Measurements from ENCODE around the gene PIH1D1. TPM values are rescaled to one million over a fixed set of nuclear protein-coding genes. Genes with fewer than 3 reads are reported as not detected.

Gene PIH1D1
- total RNA-seq, 1 donor from 2014 or later = 138 TPM

DNA sequence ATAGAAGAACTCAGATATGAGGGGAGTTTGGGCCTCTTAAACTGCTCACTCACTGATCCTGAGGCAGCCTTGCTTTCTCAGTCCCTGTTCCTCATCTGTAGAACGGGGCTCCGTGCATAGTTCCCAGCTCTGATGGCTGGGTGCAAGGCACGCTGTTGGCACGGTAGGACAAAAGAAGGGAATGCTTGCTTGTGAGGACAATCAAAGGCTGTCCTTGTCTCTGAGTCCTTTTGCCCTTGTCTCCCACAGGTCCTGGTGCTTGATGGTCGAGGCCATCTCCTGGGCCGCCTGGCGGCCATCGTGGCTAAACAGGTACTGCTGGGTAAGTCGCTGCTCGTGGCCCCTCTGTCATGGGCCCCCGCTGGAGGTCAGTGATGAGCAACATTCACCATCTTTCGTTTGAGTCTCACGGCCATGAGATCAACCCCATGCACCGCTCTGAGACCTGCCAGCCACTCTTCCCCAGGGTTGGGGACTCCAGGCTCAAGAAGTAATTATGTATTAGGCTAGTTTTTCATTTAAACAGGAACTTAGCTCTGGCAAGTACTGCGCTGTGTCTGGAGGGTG is 38.1 kb upstream of the PIH1D1 start:
- intact Hi-C loops (cut with micrococcal nuclease) = no loop called here
- H3K27me3 Mint-ChIP-seq (ENCODE audit: low read depth) = no peaks in the 10 kb centered on the region
- peaks cover 27% of the 10 kb centered on the region for H3K4me1 Mint-ChIP-seq (ENCODE audit: low read depth)
- peak overlapping the region; percentile 93 for H3K4me3 Mint-ChIP-seq (ENCODE audit: low read depth)
- peaks cover 75% of the 10 kb centered on the region for H3K36me3 Mint-ChIP-seq (ENCODE audit: low read depth)
- no peaks in the 10 kb centered on the region for H3K9me3 Mint-ChIP-seq
- DNase-seq (ENCODE audit: low spot score) = no peak
- peak overlapping the region; percentile 88 for H3K27ac Mint-ChIP-seq

DNA sequence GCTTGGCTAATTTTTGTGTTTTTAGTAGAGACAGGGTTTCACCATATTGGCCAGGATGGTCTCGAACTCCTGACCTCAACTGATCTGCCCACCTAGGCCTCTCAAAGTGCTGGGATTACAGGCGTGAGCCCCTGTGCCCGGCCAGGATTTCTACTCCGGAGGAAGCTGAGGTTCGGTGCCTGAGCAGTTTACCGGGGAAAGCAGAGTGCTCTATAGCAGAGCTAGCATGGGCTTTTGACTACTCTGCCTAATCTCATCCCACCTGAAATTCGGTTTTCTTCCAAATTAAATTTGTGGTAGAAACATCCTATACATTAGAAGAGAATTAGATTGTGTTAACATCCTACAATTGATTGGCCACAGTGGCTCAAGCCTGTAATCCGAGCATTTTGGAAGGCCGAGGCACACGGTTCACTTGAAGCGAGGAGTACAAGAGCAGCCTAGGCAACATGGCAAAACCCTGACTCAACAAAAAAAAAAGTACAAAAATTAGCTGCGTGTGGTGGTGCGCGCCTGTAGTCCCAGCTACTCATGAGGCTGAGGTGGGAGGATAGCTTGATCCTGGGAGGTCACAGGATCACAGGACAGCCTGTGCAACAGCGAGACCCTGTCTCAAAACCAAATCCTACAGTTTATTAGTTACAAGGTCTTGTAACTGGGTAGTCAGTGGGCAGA is 37.4 kb upstream of the PIH1D1 start:
- peak overlapping the region; percentile 93 for H3K4me3 Mint-ChIP-seq (ENCODE audit: low read depth)
- no peak for DNase-seq (ENCODE audit: low spot score)
- intact Hi-C loops (cut with micrococcal nuclease) = no loop called here
- H3K27ac Mint-ChIP-seq = peak overlapping the region; percentile 88
- H3K9me3 Mint-ChIP-seq = no peaks in the 10 kb centered on the region
- H3K36me3 Mint-ChIP-seq (ENCODE audit: low read depth) = peaks cover 78% of the 10 kb centered on the region
- peaks cover 27% of the 10 kb centered on the region for H3K4me1 Mint-ChIP-seq (ENCODE audit: low read depth)
- no peaks in the 10 kb centered on the region for H3K27me3 Mint-ChIP-seq (ENCODE audit: low read depth)

DNA sequence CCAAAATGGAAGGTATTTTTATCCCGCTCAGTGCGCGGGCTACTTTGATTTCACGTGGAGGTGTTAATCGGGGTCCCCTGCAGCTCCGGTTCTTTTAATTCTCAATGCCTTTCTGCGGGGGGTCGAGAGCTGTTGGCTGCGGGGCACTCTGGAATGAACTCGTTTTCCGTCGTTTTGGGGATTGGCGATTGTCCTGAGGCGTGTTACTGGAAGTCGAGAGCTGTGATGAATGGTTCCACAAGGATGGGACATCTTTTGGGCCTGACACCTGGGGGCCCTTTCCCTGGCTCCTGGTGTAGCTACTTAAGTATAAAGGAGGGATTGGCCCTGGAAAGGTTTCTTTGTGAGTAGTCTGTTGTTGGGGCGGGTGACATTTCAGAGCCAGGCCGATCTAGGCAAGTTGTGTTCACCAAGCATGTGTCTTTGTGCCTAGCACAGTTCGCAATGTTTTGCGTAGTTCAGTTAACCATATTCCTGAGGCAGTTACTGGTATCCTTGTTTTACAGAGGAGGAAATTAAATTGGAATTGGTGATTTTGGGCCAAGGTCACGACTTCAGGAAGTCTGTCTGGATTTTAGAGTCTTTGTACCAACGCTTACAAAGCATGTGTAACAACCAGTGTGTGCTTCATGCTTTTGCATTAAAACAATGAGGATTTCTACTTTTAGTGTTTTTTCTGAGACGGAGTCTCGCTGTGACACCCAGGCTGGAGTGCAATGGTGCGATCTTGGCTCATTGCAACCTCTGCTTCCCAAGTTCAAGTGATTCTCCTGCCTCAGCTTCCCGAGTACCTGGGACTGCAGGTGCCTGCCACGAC is 36.6 kb upstream of the PIH1D1 start:
- peak overlapping the region; percentile 93 for H3K4me3 Mint-ChIP-seq (ENCODE audit: low read depth)
- intact Hi-C loops (cut with micrococcal nuclease) = no loop called here

DNA sequence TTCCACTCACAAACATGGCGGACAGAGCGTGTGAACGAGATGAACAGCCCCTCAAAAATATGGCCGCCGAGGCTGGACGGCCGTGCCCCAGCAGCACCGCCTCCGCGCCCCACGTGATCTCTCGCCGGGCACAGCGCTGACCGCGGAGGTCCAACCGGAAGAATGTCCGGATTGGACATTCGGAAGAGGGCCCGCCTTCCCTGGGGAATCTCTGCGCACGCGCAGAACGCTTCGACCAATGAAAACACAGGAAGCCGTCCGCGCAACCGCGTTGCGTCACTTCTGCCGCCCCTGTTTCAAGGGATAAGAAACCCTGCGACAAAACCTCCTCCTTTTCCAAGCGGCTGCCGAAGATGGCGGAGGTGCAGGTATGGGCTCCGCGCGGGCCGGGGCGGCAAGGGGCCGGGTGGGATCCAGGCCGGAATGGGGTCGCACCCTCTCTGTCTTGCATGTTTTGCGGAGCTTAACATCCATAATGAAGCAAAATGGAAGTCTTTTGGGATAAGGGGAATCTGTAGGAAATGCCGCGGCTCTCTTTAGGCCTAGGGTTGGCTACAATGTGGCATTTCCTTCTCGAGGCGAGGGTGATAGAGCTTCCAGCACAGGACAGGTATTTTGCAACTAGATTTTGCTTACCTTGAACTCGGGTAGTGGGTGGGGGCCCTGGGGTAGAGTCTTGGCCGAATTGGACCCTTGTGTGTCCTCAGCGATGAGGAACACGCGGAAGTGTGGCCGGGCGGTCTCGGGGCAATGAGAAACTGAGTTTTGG is 35.8 kb upstream of the PIH1D1 start, which contains the start of gene RPL13A:
Gene RPL13A, plus strand, starts transcription at position 332 of the 769 bp plus-strand sequence. Its CDS starts 22 bp downstream, at position 354.
- Mint-ChIP-seq H3K4me1 (ENCODE audit: low read depth) (peaks cover 20% of the 10 kb centered on the region), H3K36me3 (ENCODE audit: low read depth) (peaks cover 73% of the 10 kb centered on the region), H3K9me3 (no peaks in the 10 kb centered on the region), H3K27me3 (ENCODE audit: low read depth) (no peaks in the 10 kb centered on the region), H3K27ac (peak within 1 kb of the TSS; percentile 88), H3K4me3 (ENCODE audit: low read depth) (peak within 1 kb of the TSS; percentile 93)
- intact Hi-C loops (cut with micrococcal nuclease) = loop anchor here (1.0 kb wide), 1 partner anchor 9 kb away; the partner anchor contains the start of gene RPS11
- DNase-seq (ENCODE audit: low spot score) = peak; percentile 100

More for the DNA sequence above, 36.6 kb upstream of the PIH1D1 start:
- Mint-ChIP-seq H3K27me3 (ENCODE audit: low read depth) (no peaks in the 10 kb centered on the region), H3K4me1 (ENCODE audit: low read depth) (peaks cover 27% of the 10 kb centered on the region), H3K36me3 (ENCODE audit: low read depth) (peaks cover 81% of the 10 kb centered on the region), H3K9me3 (no peaks in the 10 kb centered on the region), H3K27ac (peak overlapping the region; percentile 88)
- no peak for DNase-seq (ENCODE audit: low spot score)

DNA sequence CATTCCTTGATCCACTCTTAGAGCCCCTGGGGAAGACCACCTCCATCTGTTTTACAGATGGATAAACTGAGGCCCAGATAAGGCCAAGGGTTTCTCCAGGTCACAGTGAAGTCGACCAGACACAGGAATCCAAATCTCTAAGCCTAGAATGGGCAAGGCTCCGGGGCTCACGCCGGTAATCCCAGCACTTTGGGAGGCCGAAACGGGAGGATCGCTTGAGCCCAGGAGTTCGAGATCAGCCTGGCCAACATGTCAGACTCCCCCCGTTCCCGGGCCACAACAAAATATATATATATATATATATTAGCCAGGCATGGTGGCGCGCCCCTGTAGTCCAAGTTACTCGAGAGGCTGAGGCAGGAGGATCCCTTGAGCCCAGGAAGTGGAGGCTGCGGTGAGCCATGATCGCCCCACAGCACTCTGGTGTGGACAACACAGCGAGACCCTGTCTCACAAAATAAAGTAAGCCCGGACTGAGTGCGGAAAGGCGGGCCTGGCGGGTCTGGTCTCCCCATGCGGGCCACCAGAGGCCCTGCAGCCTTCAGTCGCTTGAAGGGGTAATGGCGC is 35.2 kb upstream of the PIH1D1 start:
- DNase-seq (ENCODE audit: low spot score) = no peak
- Mint-ChIP-seq H3K4me1 (ENCODE audit: low read depth) (peaks cover 20% of the 10 kb centered on the region), H3K9me3 (no peaks in the 10 kb centered on the region), H3K27ac (peak overlapping the region; percentile 88), H3K27me3 (ENCODE audit: low read depth) (no peaks in the 10 kb centered on the region), H3K36me3 (ENCODE audit: low read depth) (peaks cover 68% of the 10 kb centered on the region), H3K4me3 (ENCODE audit: low read depth) (peak overlapping the region; percentile 93)
- intact Hi-C loops (cut with micrococcal nuclease) = loop anchor here (1.0 kb wide), 1 partner anchor 10 kb away; the partner anchor contains the start of gene RPS11

DNA sequence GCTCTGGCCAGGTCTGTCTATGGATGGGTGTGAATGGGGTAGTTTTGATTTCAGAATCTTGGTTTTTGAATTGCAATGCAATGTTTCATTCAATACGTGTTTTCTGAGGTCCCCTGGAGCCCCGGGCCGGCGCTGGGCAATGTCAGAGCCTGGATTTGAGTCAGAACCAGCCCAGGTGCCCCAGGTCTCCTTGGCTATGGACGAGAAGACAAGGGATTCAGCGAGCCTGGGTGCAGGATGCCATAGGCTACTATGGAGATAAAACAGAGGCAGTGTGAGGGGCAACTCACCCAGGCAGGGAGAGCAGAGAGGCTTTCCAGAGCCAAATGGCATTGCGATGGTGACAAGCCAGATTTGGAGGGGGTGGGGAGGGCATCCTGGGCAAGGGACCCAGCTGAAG is 34.6 kb upstream of the PIH1D1 start:
- Mint-ChIP-seq H3K27ac (peak overlapping the region; percentile 78), H3K4me1 (ENCODE audit: low read depth) (peaks cover 20% of the 10 kb centered on the region), H3K9me3 (no peaks in the 10 kb centered on the region), H3K36me3 (ENCODE audit: low read depth) (peaks cover 65% of the 10 kb centered on the region), H3K27me3 (ENCODE audit: low read depth) (no peaks in the 10 kb centered on the region), H3K4me3 (ENCODE audit: low read depth) (peak overlapping the region; percentile 30)
- intact Hi-C loops (cut with micrococcal nuclease) = no loop called here
- no peak for DNase-seq (ENCODE audit: low spot score)

DNA sequence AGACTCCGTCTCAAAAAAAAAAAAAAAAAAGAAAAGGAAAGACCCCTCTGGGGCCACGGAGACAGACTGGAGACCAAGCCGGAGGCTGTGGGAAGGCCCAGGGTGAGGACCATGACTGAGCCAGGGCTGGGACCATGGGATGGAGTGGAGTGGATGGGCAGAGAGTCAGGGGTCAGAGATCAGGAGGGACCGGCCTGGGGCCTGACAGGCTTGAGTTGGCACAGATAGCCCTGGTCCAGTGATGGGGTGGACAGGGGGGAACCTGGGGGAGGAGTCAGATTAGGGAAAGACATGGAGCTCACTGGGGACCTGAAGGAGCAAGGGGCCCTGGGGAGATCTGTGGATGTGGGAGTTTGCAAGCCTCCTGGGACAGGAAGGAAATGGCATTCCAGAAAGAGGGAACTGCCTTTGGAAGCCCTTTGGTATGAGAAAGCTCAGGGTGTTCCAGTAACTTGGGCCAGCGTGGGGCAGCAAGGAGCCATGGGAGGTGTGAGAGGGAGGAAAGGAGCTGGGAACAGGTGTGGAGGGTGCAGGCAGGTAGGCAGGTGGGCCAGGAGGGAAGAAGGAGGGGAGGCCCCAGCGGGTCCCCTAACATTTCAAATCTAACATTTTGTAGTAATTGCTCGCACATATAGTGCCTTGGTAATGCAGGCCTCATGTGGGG is 29.5 kb upstream of the PIH1D1 start:
- intact Hi-C loops (cut with micrococcal nuclease) = no loop called here
- H3K27ac Mint-ChIP-seq = peak overlapping the region; percentile 28
- peaks cover 8% of the 10 kb centered on the region for H3K4me1 Mint-ChIP-seq (ENCODE audit: low read depth)
- H3K27me3 Mint-ChIP-seq (ENCODE audit: low read depth) = no peaks in the 10 kb centered on the region
- H3K9me3 Mint-ChIP-seq = no peaks in the 10 kb centered on the region
- peaks cover 34% of the 10 kb centered on the region for H3K36me3 Mint-ChIP-seq (ENCODE audit: low read depth)
- no peak overlapping the region for H3K4me3 Mint-ChIP-seq (ENCODE audit: low read depth)
- no peak for DNase-seq (ENCODE audit: low spot score)

DNA sequence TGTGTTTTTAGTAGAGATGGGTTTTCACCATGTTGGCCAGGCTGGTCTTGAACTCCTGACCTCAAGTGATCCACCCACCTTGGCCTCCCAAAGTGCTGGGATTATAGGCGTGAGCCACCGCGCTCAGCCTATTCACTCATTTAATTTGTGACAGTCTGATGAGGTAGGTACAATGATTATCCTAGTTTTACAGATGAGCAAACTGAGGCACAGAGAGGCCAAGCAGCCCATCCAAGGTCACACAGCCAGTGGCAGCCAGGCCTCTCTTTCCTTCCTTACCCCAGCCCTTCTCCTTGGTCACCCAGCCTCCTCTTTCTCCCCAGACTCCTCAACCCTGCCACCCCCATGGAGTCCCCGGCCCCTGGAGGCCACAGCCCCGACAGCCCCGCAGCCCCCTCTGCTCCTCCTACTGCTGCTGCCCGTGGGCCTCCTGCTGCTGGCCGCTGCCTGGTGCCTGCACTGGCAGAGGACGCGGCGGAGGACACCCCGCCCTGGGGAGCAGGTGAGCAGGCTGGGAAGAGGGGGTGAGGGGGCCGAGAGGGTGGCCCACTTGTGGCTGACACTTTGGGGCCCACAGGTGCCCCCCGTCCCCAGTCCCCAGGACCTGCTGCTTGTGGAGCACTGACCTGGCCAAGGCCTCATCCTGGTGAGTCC is 28.5 kb upstream of the PIH1D1 start:
- Mint-ChIP-seq H3K4me3 (ENCODE audit: low read depth) (no peak overlapping the region), H3K4me1 (ENCODE audit: low read depth) (peaks cover 12% of the 10 kb centered on the region), H3K36me3 (ENCODE audit: low read depth) (peaks cover 33% of the 10 kb centered on the region), H3K9me3 (no peaks in the 10 kb centered on the region), H3K27me3 (ENCODE audit: low read depth) (no peaks in the 10 kb centered on the region), H3K27ac (no peak overlapping the region)
- DNase-seq (ENCODE audit: low spot score) = no peak
- intact Hi-C loops (cut with micrococcal nuclease) = no loop called here

DNA sequence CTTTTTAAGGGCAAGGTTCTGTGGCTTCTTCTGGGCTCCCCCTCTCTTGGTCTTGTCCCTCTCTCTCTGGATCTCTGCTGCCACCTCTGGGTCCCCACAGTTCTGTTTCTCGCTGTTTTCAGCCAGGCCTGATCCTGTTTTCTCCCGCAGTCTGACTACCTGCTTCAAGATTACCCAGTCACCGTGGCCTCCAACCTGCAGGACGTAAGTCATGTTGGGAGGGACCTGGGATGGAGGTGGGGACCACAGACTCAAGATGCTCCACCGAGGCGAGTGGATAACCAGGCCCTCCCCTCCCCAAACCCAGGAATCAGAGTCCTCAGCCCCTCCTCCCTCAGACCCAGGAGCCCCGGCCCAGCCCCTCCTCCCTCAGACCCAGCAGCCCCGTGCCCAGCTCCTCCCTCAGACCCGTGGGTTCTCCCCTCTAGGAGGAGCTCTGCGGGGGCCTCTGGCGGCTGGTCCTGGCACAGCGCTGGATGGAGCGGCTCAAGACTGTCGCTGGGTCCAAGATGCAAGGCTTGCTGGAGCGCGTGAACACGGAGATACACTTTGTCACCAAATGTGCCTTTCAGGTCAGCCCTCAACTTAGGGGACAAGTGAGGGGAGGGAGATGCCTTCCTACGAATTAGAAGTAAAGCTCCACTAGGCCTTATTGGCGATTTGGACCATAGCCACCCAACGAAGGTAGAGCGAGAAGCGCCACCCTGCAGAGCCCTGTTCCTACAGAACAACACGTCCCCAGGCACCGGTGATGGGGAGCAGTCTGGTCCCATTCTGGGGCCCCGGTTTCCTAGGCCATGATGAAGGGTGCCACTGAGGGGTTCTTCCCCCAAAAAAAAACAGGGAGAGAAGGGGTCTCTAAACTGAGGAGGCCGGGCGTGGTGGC is 24.6 kb upstream of the PIH1D1 start:
- no peaks in the 10 kb centered on the region for H3K9me3 Mint-ChIP-seq
- H3K4me1 Mint-ChIP-seq (ENCODE audit: low read depth) = peaks cover 26% of the 10 kb centered on the region
- DNase-seq (ENCODE audit: low spot score) = peak; percentile 68
- peak overlapping the region; percentile 83 for H3K27ac Mint-ChIP-seq
- no peaks in the 10 kb centered on the region for H3K27me3 Mint-ChIP-seq (ENCODE audit: low read depth)
- H3K4me3 Mint-ChIP-seq (ENCODE audit: low read depth) = peak overlapping the region; percentile 92
- intact Hi-C loops (cut with micrococcal nuclease) = loop anchor here (1.0 kb wide), 1 partner anchor 250 kb away; no protein-coding TSS in a partner anchor
- peaks cover 23% of the 10 kb centered on the region for H3K36me3 Mint-ChIP-seq (ENCODE audit: low read depth)

DNA sequence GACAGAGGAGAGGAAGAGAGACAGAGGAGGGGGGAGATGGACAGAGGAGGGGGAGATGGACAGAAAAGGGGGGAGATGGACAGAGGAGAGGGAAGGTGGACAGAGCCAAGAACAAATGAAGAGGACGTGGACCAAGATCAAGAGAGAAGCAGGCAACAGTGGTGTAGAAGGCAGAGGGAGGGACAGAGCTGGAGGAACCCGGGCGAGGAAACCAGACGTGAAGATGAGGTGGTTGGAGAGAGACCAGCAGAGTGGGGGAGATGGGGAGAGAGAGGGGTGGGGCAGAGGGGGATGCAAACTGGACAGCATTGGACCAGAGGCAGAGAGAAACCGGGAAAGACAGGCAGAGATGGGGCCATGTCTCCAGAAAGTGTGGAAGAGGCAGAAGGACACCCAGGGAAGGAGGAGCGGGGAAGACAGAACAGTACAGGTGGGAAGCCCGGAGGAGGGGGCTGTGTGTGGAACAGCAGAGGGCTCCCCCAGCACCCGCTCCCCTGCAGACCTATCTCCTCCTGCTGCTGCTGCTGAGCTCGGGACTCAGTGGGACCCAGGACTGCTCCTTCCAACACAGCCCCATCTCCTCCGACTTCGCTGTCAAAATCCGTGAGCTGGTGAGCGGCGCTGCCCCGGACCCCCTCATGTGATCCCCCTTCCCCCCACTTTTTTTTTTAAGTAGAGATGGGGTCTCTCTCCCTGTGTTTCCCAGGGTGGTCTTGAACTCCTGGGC is 23.7 kb upstream of the PIH1D1 start:
- no peak for DNase-seq (ENCODE audit: low spot score)
- peak overlapping the region; percentile 92 for H3K4me3 Mint-ChIP-seq (ENCODE audit: low read depth)

More for the DNA sequence above, 23.7 kb upstream of the PIH1D1 start:
- intact Hi-C loops (cut with micrococcal nuclease) = no loop called here
- H3K27me3 Mint-ChIP-seq (ENCODE audit: low read depth) = no peaks in the 10 kb centered on the region
- H3K36me3 Mint-ChIP-seq (ENCODE audit: low read depth) = peaks cover 18% of the 10 kb centered on the region
- H3K9me3 Mint-ChIP-seq = no peaks in the 10 kb centered on the region
- H3K4me1 Mint-ChIP-seq (ENCODE audit: low read depth) = peaks cover 32% of the 10 kb centered on the region
- peak overlapping the region; percentile 83 for H3K27ac Mint-ChIP-seq

Data from activated T-helper 2 cell treated with anti-CD3 and anti-CD28 coated beads, Interferon-gamma antibody, Interleukin-2, Interleukin-4, amounts not matched to agents 10 μg/mL and 5 μg/mL and 100 μg/mL, durations not matched to agents 14 hours and 24 hours and 36 hours (primary cell).